Duodenal mucosa (tissue), 2 donors: ENCODE data around the gene KCNG1.

Source experiments
- H3K27ac ChIP-seq: one replicate; pipeline ENCODE4 v1.7.0; 2013; ENCODE audit warnings: low read depth, low read length
- H3K27me3 ChIP-seq, 2 donors: one replicate each; pipeline ENCODE4 v1.7.0; 2013; ENCODE audit warnings: low read length in 2 of 2, control low read depth in 1 of 2; ENCODE audit not compliant: insufficient read depth in 2 of 2, control insufficient read depth in 1 of 2
- H3K36me3 ChIP-seq, 2 donors: one replicate each; pipeline ENCODE4 v1.7.0; 2013; ENCODE audit warnings: low read length in 2 of 2, control low read depth in 1 of 2; ENCODE audit not compliant: insufficient read depth in 2 of 2, control insufficient read depth in 1 of 2
- H3K4me1 ChIP-seq, 2 donors: one replicate each; pipeline ENCODE4 v1.7.0; 2013; ENCODE audit warnings: low read length in 2 of 2, control low read depth in 1 of 2; ENCODE audit not compliant: insufficient read depth in 2 of 2, control insufficient read depth in 1 of 2
- H3K4me3 ChIP-seq, 2 donors: one replicate each; pipeline ENCODE4 v1.7.0; 2013; ENCODE audit warnings: low read length in 2 of 2, low read depth in 1 of 2
- H3K9ac ChIP-seq, 2 donors: one replicate each; pipeline ENCODE4 v1.7.0; 2013; ENCODE audit warnings: low read length in 2 of 2, low read depth in 1 of 2
- H3K9me3 ChIP-seq, 2 donors: one replicate each; pipeline ENCODE4 v1.7.0; 2013; ENCODE audit warnings: low read length in 2 of 2, control low read depth in 1 of 2; ENCODE audit not compliant: control insufficient read depth in 1 of 2

The KCNG1 gene

DNA sequence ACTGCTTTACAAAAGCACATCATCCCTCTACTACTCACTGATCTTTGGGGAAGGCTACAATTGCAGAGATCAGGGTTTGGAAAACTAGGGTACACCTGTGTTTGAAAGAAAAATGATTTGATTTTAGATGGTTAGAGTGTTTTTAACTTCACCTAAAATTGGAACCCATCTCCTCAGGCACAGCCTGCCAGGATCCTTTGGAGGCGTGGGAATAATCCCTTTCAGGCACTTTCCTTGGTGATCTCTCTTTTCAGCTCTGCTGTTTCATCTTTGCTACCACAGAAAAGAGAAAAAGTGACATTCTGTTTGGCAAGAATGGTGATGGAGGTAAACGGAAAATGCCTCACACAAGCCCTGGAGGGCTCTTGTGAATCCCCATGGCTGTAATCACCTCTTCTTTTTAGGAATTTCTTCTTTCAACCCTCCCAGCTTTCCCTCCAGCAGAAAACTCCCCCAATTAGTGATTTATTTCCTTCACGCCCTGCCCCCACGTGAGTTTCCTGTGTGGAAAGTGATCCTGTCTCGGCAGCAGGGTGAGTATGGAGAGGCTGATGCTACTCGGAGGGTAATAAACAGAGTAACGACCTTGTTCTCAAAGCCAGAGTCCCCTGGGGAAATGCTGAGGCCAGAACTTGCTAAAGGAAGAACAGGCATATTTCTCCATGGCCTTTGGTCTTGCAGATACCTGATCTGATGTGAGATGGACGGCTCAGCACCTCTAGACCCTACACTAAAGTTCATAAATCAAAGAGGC, 9.2 kb downstream of the KCNG1 start:
- peaks cover 4 to 6% of the 10 kb centered on the region in 2 donors for H3K27me3 ChIP-seq
- H3K27ac ChIP-seq = no peak overlapping the region
- H3K9me3 ChIP-seq = no peaks in the 10 kb centered on the region
- H3K36me3 ChIP-seq = no peaks in the 10 kb centered on the region
- no peak overlapping the region for H3K9ac ChIP-seq
- H3K4me1 ChIP-seq = peaks cover 6 to 9% of the 10 kb centered on the region in 2 donors
- H3K4me3 ChIP-seq = no peak overlapping the region

- Histone ChIP-seq H3K9ac (no peak overlapping the region), H3K36me3 (no peaks in the 10 kb centered on the region)
Observed at GRCh38 chr20:51012357-51012756, 10.6 kb downstream of the KCNG1 start.

DNA sequence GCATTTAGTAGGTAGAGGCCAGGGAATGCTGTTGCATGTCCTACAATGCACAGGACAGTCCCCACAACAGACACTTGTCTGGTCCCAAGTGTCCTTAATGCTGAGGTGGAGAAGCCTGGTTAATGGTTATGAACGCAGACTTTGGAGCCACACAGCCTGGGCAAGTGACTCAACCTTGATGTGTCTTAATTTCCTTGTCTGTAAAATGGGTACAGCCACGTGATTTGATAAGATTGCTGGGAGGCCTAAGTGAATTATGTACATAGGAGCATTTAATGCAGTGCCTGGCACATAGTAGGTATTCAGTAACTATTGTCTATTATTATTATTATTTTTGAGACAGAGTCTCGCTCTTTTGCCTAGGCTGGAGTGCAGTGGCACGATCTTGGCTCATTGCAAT, 11.4 kb downstream of the KCNG1 start:
- Histone ChIP-seq H3K9me3 (no peaks in the 10 kb centered on the region), H3K4me1 (peaks cover 6 to 12% of the 10 kb centered on the region in 2 donors), H3K27ac (no peak overlapping the region), H3K27me3 (peaks cover 0 to 4% of the 10 kb centered on the region in 2 donors), H3K36me3 (no peaks in the 10 kb centered on the region), H3K4me3 (no peak overlapping the region), H3K9ac (no peak overlapping the region)

More at GRCh38 chr20:51012357-51012756, 10.6 kb downstream of the KCNG1 start:
- Histone ChIP-seq H3K4me3 (no peak overlapping the region), H3K4me1 (peaks cover 6 to 12% of the 10 kb centered on the region in 2 donors), H3K9me3 (no peaks in the 10 kb centered on the region), H3K27ac (no peak overlapping the region), H3K27me3 (peaks cover 0 to 4% of the 10 kb centered on the region in 2 donors)

- Histone ChIP-seq H3K36me3 (no peaks in the 10 kb centered on the region), H3K27me3 (peaks cover 0 to 4% of the 10 kb centered on the region in 2 donors), H3K9me3 (no peaks in the 10 kb centered on the region), H3K4me3 (no peak overlapping the region), H3K4me1 (peaks cover 6 to 12% of the 10 kb centered on the region in 2 donors), H3K9ac (no peak overlapping the region), H3K27ac (no peak overlapping the region)
Observed at GRCh38 chr20:51010932-51011331, 12.0 kb downstream of the KCNG1 start.

DNA sequence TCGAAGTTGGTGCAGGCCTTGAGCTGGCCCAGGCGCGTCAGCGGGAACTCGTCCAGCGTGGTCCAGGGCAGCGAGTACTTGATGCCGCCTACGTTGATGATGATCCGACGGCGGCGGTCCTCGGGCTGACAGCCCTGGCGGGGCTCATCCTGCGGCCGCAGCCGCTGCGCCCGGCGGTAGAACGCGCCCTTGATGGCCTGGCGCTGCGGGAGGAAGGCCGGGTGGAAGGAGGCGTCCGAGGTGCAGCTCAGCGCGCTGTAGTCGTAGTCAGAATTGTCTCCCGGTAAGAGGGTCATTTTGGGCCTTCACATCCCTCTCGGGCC, 12.9 kb downstream of the KCNG1 start:
- H3K27me3 ChIP-seq = peaks cover 0 to 4% of the 10 kb centered on the region in 2 donors
- H3K4me3 ChIP-seq = no peak overlapping the region
- no peak overlapping the region for H3K27ac ChIP-seq
- H3K4me1 ChIP-seq = peaks cover 6 to 12% of the 10 kb centered on the region in 2 donors
- H3K36me3 ChIP-seq = no peaks in the 10 kb centered on the region
- H3K9ac ChIP-seq = no peak overlapping the region
- no peaks in the 10 kb centered on the region for H3K9me3 ChIP-seq

- Histone ChIP-seq H3K4me3 (no peak overlapping the region), H3K4me1 (peaks cover 6 to 9% of the 10 kb centered on the region in 2 donors), H3K9ac (peak overlapping the region in 1 of 2 donors; percentile 21), H3K27ac (no peak overlapping the region), H3K9me3 (no peaks in the 10 kb centered on the region), H3K36me3 (no peaks in the 10 kb centered on the region), H3K27me3 (peaks cover 0 to 4% of the 10 kb centered on the region in 2 donors)
Observed at GRCh38 chr20:51009303-51010042, 13.4 kb downstream of the KCNG1 start.

DNA sequence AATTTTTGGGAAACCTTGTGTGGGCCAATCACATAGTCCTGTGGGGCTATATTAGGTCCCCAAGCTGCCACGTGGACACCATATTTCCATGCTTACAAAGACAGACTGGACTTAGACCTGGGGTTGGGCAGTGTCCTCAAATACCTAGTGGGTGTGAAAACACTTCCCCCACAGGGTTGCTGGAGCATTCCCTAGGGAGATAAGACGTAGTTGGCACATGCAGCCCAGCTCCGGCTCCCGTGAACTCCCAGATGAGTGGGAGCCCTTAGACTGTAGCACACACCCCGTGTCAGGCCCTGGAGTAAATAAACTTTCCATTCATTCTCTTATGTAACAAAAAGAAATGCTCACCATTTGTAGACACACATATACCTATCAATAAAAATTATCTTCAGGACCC, 14.2 kb downstream of the KCNG1 start:
- H3K27me3 ChIP-seq = peaks cover 4% of the 10 kb centered on the region in 2 donors
- H3K4me3 ChIP-seq = no peak overlapping the region
- no peaks in the 10 kb centered on the region for H3K36me3 ChIP-seq
- H3K9ac ChIP-seq = no peak overlapping the region
- H3K9me3 ChIP-seq = no peaks in the 10 kb centered on the region
- peaks cover 6 to 9% of the 10 kb centered on the region in 2 donors for H3K4me1 ChIP-seq
- no peak overlapping the region for H3K27ac ChIP-seq

- no peak overlapping the region for H3K27ac ChIP-seq
- no peaks in the 10 kb centered on the region for H3K9me3 ChIP-seq
- H3K36me3 ChIP-seq = no peaks in the 10 kb centered on the region
- no peak overlapping the region for H3K9ac ChIP-seq
- H3K4me1 ChIP-seq = peaks cover 6 to 9% of the 10 kb centered on the region in 2 donors
- H3K27me3 ChIP-seq = peaks cover 0 to 8% of the 10 kb centered on the region in 2 donors
- H3K4me3 ChIP-seq = no peak overlapping the region
Observed at GRCh38 chr20:51005214-51005613, 17.7 kb downstream of the KCNG1 start.

DNA sequence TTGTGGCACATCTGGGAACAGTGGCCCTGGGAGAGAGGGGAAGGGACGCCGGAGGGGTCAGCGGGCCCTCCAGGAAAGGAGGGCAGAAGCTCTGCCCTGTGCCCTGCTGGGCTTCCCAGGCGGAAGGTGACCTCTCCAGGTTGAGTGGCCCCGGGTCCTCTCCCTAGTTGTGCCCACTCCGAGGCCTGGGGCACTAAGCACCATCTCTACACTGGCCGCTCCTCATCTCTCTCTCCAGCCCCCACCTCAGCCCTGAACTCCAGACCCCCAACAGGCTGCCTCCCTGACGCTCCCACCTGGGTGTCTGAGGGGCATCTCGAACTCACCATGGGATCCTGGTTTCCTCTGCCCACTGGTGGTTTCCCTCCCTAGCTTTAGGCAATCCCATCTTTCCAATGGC, 18.1 kb downstream of the KCNG1 start:
- no peak overlapping the region for H3K9ac ChIP-seq
- H3K9me3 ChIP-seq = no peaks in the 10 kb centered on the region
- peaks cover 0 to 8% of the 10 kb centered on the region in 2 donors for H3K27me3 ChIP-seq
- H3K36me3 ChIP-seq = no peaks in the 10 kb centered on the region
- no peak overlapping the region for H3K4me3 ChIP-seq
- H3K4me1 ChIP-seq = peaks cover 6 to 9% of the 10 kb centered on the region in 2 donors
- no peak overlapping the region for H3K27ac ChIP-seq

- H3K27ac ChIP-seq = no peak overlapping the region
- peaks cover 0 to 10% of the 10 kb centered on the region in 2 donors for H3K27me3 ChIP-seq
- no peak overlapping the region for H3K4me3 ChIP-seq
- H3K9me3 ChIP-seq = no peaks in the 10 kb centered on the region
- no peak overlapping the region for H3K9ac ChIP-seq
- H3K36me3 ChIP-seq = no peaks in the 10 kb centered on the region
- peaks cover 5 to 8% of the 10 kb centered on the region in 2 donors for H3K4me1 ChIP-seq
Observed at GRCh38 chr20:51004305-51004727, 18.6 kb downstream of the KCNG1 start.
